Fibroblast of the aortic adventitia (primary cell): ENCODE data around the gene RNF128. TPM values are rescaled to one million over a fixed set of nuclear protein-coding genes. Genes with fewer than 3 reads are reported as not detected.
"Not testable (repeated sequence)": the region's sequence is repeated elsewhere in the genome, so short reads cannot be mapped to it uniquely, and the experiment has no call there.

Source experiments
- DNase-seq: peaks from one replicate; pipeline ENCODE4 v3.0.0-alpha.2; 2010; ENCODE audit warnings: low read depth
- H3K4me3 ChIP-seq: 2 replicates; pipeline ENCODE4 v1.5.1; 2011; ENCODE audit warnings: low read depth, mild to moderate bottlenecking, control low read depth, low read length, moderate library complexity
- CTCF ChIP-seq: IDR thresholded peaks from 2 replicates; pipeline ENCODE4 v1.5.1; 2011; ENCODE audit warnings: mild to moderate bottlenecking, low read length, control low read depth, inconsistent platforms; ENCODE audit not compliant: insufficient read depth
- total RNA-seq: library from RNA; depleted of rRNA; stranded (reverse); fragments of >200 nt; gene quantifications from 2 replicates; pipeline ENCODE4 v1.2.3, GENCODE V29; 2012; ENCODE audit warnings: low replicate concordance

Gene RNF128
- total RNA-seq, 1 donor = 12.6 TPM

- no peak overlapping the region for H3K4me3 ChIP-seq
- no peak for TF ChIP-seq CTCF
- no peak for DNase-seq
These were observed 84.8 kb downstream of the RNF128 start for GRCh38 chrX:106811131-106811910.

GRCh38 chrX:106812930-106813329 is 86.4 kb downstream of the RNF128 start:
- not testable (repeated sequence) for H3K4me3 ChIP-seq, DNase-seq

- DNase-seq, H3K4me3 ChIP-seq: not testable (repeated sequence)
These were observed 87.6 kb downstream of the RNF128 start for GRCh38 chrX:106814093-106814492.

Other genes starting within 250 kb of the RNF128 start
- 7.5 and 18.8 TPM in 2 replicates for gene RADX, start 114.7 kb upstream of the RNF128 start, total RNA-seq
- gene TBC1D8B, start 76.0 kb downstream of the RNF128 start, total RNA-seq = 17.1 and 17.3 TPM in 2 replicates
- gene RIPPLY1, start 176.6 kb downstream of the RNF128 start, total RNA-seq = not detected in 2 replicates
- gene CLDN2, start 193.7 kb downstream of the RNF128 start, total RNA-seq = not detected in 2 replicates